HepG2 (cell line): ENCODE measurements around the gene FAM118A. TPM values are rescaled to one million over a fixed set of nuclear protein-coding genes. Genes with fewer than 3 reads are reported as not detected.

Experiments
- MATR3 ChIP-seq: sonication (generic); formaldehyde crosslinking; IDR thresholded peaks from 2 replicates; pipeline ENCODE4 v1.4.0; 2020; ENCODE audit warnings: missing genetic modification reagents
- NFKBIZ ChIP-seq: IDR thresholded peaks from 2 replicates; pipeline ENCODE4 v1.6.1; 2018; ENCODE audit warnings: missing genetic modification reagents, missing compliant biosample characterization
- PHB2 ChIP-seq: fragments of 450-650 bp; IDR thresholded peaks from 2 replicates; pipeline ENCODE4 v1.6.1; 2018; ENCODE audit not compliant: partially characterized antibody
- PRPF4 ChIP-seq: fragments of 200-400 bp; formaldehyde crosslinking; IDR thresholded peaks from 2 replicates; pipeline ENCODE4 v1.6.1; 2016; ENCODE audit warnings: low read length, low read depth; ENCODE audit not compliant: poor library complexity, severe bottlenecking
- SIN3B ChIP-seq: fragments of 150-350 bp; IDR thresholded peaks from 2 replicates; pipeline ENCODE4 v1.6.1; 2014; ENCODE audit warnings: low read length
- SMAD3 ChIP-seq: sonication (generic); formaldehyde crosslinking; IDR thresholded peaks from 2 replicates; pipeline ENCODE4 v1.4.0; 2020; ENCODE audit warnings: missing genetic modification reagents
- SP4 ChIP-seq: sonication (generic); formaldehyde crosslinking; IDR thresholded peaks from 2 replicates; pipeline ENCODE4 v1.8.1; 2023; ENCODE audit warnings: mild to moderate bottlenecking, missing genetic modification reagents
- USF2 ChIP-seq, 2 experiments: sonication (generic) in 1 of 2; formaldehyde crosslinking in 1 of 2; IDR thresholded peaks; 2 replicates each; pipeline versions ENCODE4 v1.5.1 to v1.6.1; 2011 to 2020; ENCODE audit warnings: borderline replicate concordance in 1 of 2, low read depth in 1 of 2, low read length in 1 of 2, mild to moderate bottlenecking in 1 of 2, missing genetic modification reagents in 1 of 2, moderate library complexity in 1 of 2
- WIZ ChIP-seq: sonication (generic); formaldehyde crosslinking; IDR thresholded peaks from 2 replicates; pipeline ENCODE4 v1.5.1; 2020; ENCODE audit warnings: mild to moderate bottlenecking, missing genetic modification reagents
- ZFP36 ChIP-seq: fragments of 150-350 bp; IDR thresholded peaks from 2 replicates; pipeline ENCODE4 v1.6.1; 2018; ENCODE audit warnings: borderline replicate concordance, low read length, low read depth; ENCODE audit not compliant: partially characterized antibody
- ZFP36L1 ChIP-seq: sonication (generic); formaldehyde crosslinking; IDR thresholded peaks from 2 replicates; pipeline ENCODE4 v1.8.0; 2022; ENCODE audit warnings: mild to moderate bottlenecking, missing genetic modification reagents, moderate library complexity
- ZFP62 ChIP-seq: sonication (generic); formaldehyde crosslinking; IDR thresholded peaks from 2 replicates; pipeline ENCODE4 v1.4.0; 2020; ENCODE audit warnings: missing genetic modification reagents
- ZFP91 ChIP-seq: sonication (generic); formaldehyde crosslinking; IDR thresholded peaks from 2 replicates; pipeline ENCODE4 v1.9.0; 2022; ENCODE audit warnings: missing genetic modification reagents, mild to moderate bottlenecking, borderline replicate concordance
- ZHX2 ChIP-seq, 2 experiments: sonication (generic) in 1 of 2; formaldehyde crosslinking in 1 of 2; IDR thresholded peaks; 2 replicates each; pipeline versions ENCODE4 v1.6.1 to v1.9.0; 2014 to 2022; ENCODE audit warnings: antibody characterized with exemption in 1 of 2, borderline replicate concordance in 1 of 2, inconsistent platforms in 1 of 2, low read depth in 1 of 2, missing genetic modification reagents in 1 of 2
- ZNF276 ChIP-seq: sonication (generic); formaldehyde crosslinking; IDR thresholded peaks from 2 replicates; pipeline ENCODE4 v1.4.0; 2020; ENCODE audit warnings: mild to moderate bottlenecking, low read depth, missing genetic modification reagents
- ZSCAN31 ChIP-seq: sonication (generic); formaldehyde crosslinking; IDR thresholded peaks from 2 replicates; pipeline ENCODE4 v1.5.0; 2020; ENCODE audit warnings: low read depth, mild to moderate bottlenecking, missing genetic modification reagents
- polyA plus RNA-seq, 8 experiments: library from polyadenylated mRNA; depleted of rRNA in 3 of 8; stranded (reverse) in 7 of 8; unstranded in 1 of 8; fragments of >200 nt; fragmentation: Illumina TruSeq in 4 of 8; extraction: Trizol in 4 of 8; gene quantifications; 2 replicates each; pipeline versions ENCODE4 v1.2.1 to v1.2.3, GENCODE V29; 2011 to 2016; ENCODE audit warnings: low read depth in 4 of 8, missing spikeins in 1 of 8, mixed read lengths in 1 of 8; ENCODE audit not compliant: insufficient read depth in 1 of 8
- total RNA-seq, 5 experiments: library from RNA; depleted of rRNA; stranded (reverse); fragments of >200 nt; fragmentation: Illumina TruSeq; extraction: Trizol; gene quantifications; 2 replicates each; pipeline ENCODE4 v1.2.3, GENCODE V29; 2016; ENCODE audit warnings: low read depth in 1 of 5

Gene FAM118A
- total and polyA plus RNA-seq, 2 of the 13 experiments (the other 11 are each of a cell fraction or from before 2014, with no cell fraction given), result 36.7 to 48.2 TPM

GRCh38 chr22:45309422-45310227, at the start of gene FAM118A (continued):
- no peak for TF ChIP-seq ZNF276
- peak; percentile 34; the same call in 1 of the 2 replicates for TF ChIP-seq ZHX2 (IDR thresholded peaks at IDR 0.05; ENCODE audit: low read depth)
- peak; percentile 44; the same call in 1 of the 2 replicates for TF ChIP-seq ZHX2 (CRISPR knock-in tag; IDR thresholded peaks at IDR 0.05; ENCODE audit: borderline replicate concordance)
- no peak for TF ChIP-seq ZFP36
- TF ChIP-seq SIN3B, result peak; percentile 59; the same call in 1 of the 2 replicates
- TF ChIP-seq NFKBIZ (CRISPR knock-in tag), result no peak
- TF ChIP-seq WIZ (CRISPR knock-in tag), result no peak
- peak; percentile 18; the same call in 1 of the 2 replicates for TF ChIP-seq SMAD3
- no peak for TF ChIP-seq PRPF4
- TF ChIP-seq PHB2, result no peak
- TF ChIP-seq ZFP62 (CRISPR knock-in tag), result 0 out of 2 replicates have a peak, but pooled peaks have one; percentile 69
- TF ChIP-seq ZSCAN31 (CRISPR knock-in tag), result no peak; the same call in 1 of the 2 replicates
- peak; percentile 79 for TF ChIP-seq ZFP91 (CRISPR knock-in tag)
- TF ChIP-seq MATR3, result no peak
- TF ChIP-seq SP4, result peak; percentile 96
- TF ChIP-seq USF2 (IDR thresholded peaks at IDR 0.05; ENCODE audit: low read depth, low read length), result no peak
- no peak for TF ChIP-seq USF2 (CRISPR knock-in tag; IDR thresholded peaks at IDR 0.05; ENCODE audit: borderline replicate concordance)
- no peak for TF ChIP-seq ZFP36L1 (CRISPR knock-in tag)
